HCT116 (cell line): ENCODE results near the gene CKS2. TPM values are rescaled to one million over a fixed set of nuclear protein-coding genes. Genes with fewer than 3 reads are reported as not detected.

Experiments
- ATAC-seq: fragments of 200-7000 bp; cut with Tn5 transposase; 2 replicates; pipeline ENCODE4 v1.9.1; 2020; ENCODE audit warnings: mild to moderate bottlenecking, moderate library complexity
- BruUV-seq: library from RNA; stranded (reverse); fragments of 400-500 nt; replicated peaks from 2 replicates; lab custom pipeline; 2021; lab: Mats Ljungman, UMichigan
- CTCF ChIA-PET: fragments of 300-600 bp; sonication (Branson Sonifier 250); formaldehyde crosslinking; loops from one replicate; lab custom pipeline; 2021; ENCODE audit warnings: antibody characterized with exemption; lab: Charles Lee
- POLR2A ChIA-PET: fragments of 300-600, 350-600 bp; sonication (Branson Sonifier 250); formaldehyde crosslinking; loops from one replicate; lab custom pipeline; 2021; ENCODE audit warnings: antibody characterized with exemption; lab: Charles Lee
- RAD21 ChIA-PET, 2 experiments: fragments of 300-600 bp; sonication (Branson Sonifier 250); formaldehyde crosslinking; loops; one replicate each; lab custom pipeline; 2023; ENCODE audit warnings: low total read pairs in 2 of 2; ENCODE audit not compliant: uncharacterized antibody in 2 of 2, unreplicated experiment in 2 of 2, low non-redundant PET in 1 of 2; lab: Charles Lee
- DNase-seq: peaks from one replicate; pipeline ENCODE4 v3.0.0-alpha.2; 2010; ENCODE audit warnings: low read depth, low spot score
- H2AFZ ChIP-seq: fragments of 200-600 bp; shearing (Covaris generic), sonication (generic); 2 replicates; pipeline ENCODE4 v1.6.1; 2017; ENCODE audit warnings: low read depth, mixed run types, mixed read lengths, antibody characterized with exemption, low read length; ENCODE audit not compliant: poor library complexity, severe bottlenecking
- H3K27ac ChIP-seq: 2 replicates; pipeline ENCODE4 v1.5.1; 2012; ENCODE audit warnings: low read depth, low read length
- H3K27me3 ChIP-seq: fragments of 200-600 bp; sonication (generic); 2 replicates; pipeline ENCODE4 v1.6.1; 2016; ENCODE audit warnings: mixed run types, low read length, mixed read lengths; ENCODE audit not compliant: insufficient read depth
- H3K36me3 ChIP-seq, 2 experiments: fragments of 200-500 bp in 1 of 2; fragments of 200-600 bp in 1 of 2; sonication (Bioruptor generic) in 1 of 2; sonication (generic) in 1 of 2; 2 replicates each; pipeline versions ENCODE4 v1.5.1 to v1.6.1; 2014 to 2016; ENCODE audit warnings: low read length in 2 of 2, inconsistent platforms in 1 of 2, mixed read lengths in 1 of 2, mixed run types in 1 of 2; ENCODE audit not compliant: insufficient read depth in 2 of 2, control insufficient read depth in 1 of 2
- H3K4me1 ChIP-seq, 2 experiments: fragments of 200-600 bp in 1 of 2; sonication (generic) in 1 of 2; 2 replicates each; pipeline versions ENCODE4 v1.5.1 to v1.6.1; 2012 to 2017; ENCODE audit warnings: low read length in 2 of 2, inconsistent platforms in 1 of 2, mild to moderate bottlenecking in 1 of 2, mixed read lengths in 1 of 2, mixed run types in 1 of 2, moderate library complexity in 1 of 2; ENCODE audit not compliant: insufficient read depth in 2 of 2, control insufficient read depth in 1 of 2
- H3K4me2 ChIP-seq: fragments of 200-600 bp; sonication (generic); 2 replicates; pipeline ENCODE4 v1.6.1; 2017; ENCODE audit warnings: mixed run types, low read length, mixed read lengths
- H3K4me3 ChIP-seq, 2 experiments: fragments of 200-600 bp in 1 of 2; sonication (generic) in 1 of 2; replicated peaks in 1 of 2; 2 replicates each; pipeline ENCODE4 v1.5.1; 2011 to 2016; ENCODE audit warnings: low read length in 2 of 2, control low read depth in 1 of 2, low read depth in 1 of 2, mild to moderate bottlenecking in 1 of 2, mixed read lengths in 1 of 2, mixed run types in 1 of 2
- H3K79me2 ChIP-seq: fragments of 200-600 bp; sonication (generic); 2 replicates; pipeline ENCODE4 v1.6.1; 2017; ENCODE audit warnings: mild to moderate bottlenecking, mixed run types, low read length, moderate library complexity, mixed read lengths; ENCODE audit not compliant: insufficient read depth
- H3K9ac ChIP-seq: fragments of 200-600 bp; sonication (generic); 2 replicates; pipeline ENCODE4 v1.6.1; 2016; ENCODE audit warnings: low read length, mixed read lengths
- H3K9me2 ChIP-seq: fragments of 200-600 bp; sonication (generic), shearing (Covaris generic); 2 replicates; pipeline ENCODE4 v1.6.1; 2017; ENCODE audit warnings: mixed run types, mild to moderate bottlenecking, moderate library complexity; ENCODE audit not compliant: insufficient read depth
- H3K9me3 ChIP-seq, 2 experiments: fragments of 200-500 bp in 1 of 2; fragments of 200-600 bp in 1 of 2; sonication (Bioruptor generic) in 1 of 2; sonication (generic) in 1 of 2; 2 replicates each; pipeline ENCODE4 v1.6.1; 2014 to 2017; ENCODE audit warnings: low read length in 2 of 2, mixed read lengths in 2 of 2, inconsistent platforms in 1 of 2, low read depth in 1 of 2, mild to moderate bottlenecking in 1 of 2, mixed run types in 1 of 2, moderate library complexity in 1 of 2; ENCODE audit not compliant: control insufficient read depth in 1 of 2, insufficient read depth in 1 of 2
- H4K20me1 ChIP-seq: fragments of 200-600 bp; sonication (generic), shearing (Covaris generic); 2 replicates; pipeline ENCODE4 v1.6.1; 2017; ENCODE audit warnings: mixed run types, mild to moderate bottlenecking, moderate library complexity; ENCODE audit not compliant: insufficient read depth
- ATF3 ChIP-seq: IDR thresholded peaks from 2 replicates; pipeline ENCODE4 v1.6.1; 2012
- CEBPB ChIP-seq: IDR thresholded peaks from 2 replicates; pipeline ENCODE4 v1.6.1; 2012; ENCODE audit warnings: low read depth
- CTCF ChIP-seq, 3 experiments: fragments of 200-600 bp in 1 of 3; sonication (generic) in 1 of 3; IDR thresholded peaks in 2 of 3; conservative IDR thresholded peaks in 1 of 3; 2 replicates each; pipeline ENCODE4 v1.5.1; 2012 to 2017; ENCODE audit warnings: low read depth in 2 of 3, low read length in 2 of 3, antibody characterized with exemption in 1 of 3, borderline replicate concordance in 1 of 3, control low read depth in 1 of 3, mild to moderate bottlenecking in 1 of 3, mixed read lengths in 1 of 3, mixed run types in 1 of 3, moderate library complexity in 1 of 3; ENCODE audit not compliant: insufficient read depth in 1 of 3
- EGR1 ChIP-seq: IDR thresholded peaks from 2 replicates; pipeline ENCODE4 v1.6.1; 2012; ENCODE audit warnings: low read depth
- ELF1 ChIP-seq: IDR thresholded peaks from 2 replicates; pipeline ENCODE4 v1.6.1; 2012; ENCODE audit warnings: low read depth, borderline replicate concordance
- EZH2phosphoT487 ChIP-seq: fragments of 200-600 bp; IDR thresholded peaks from 2 replicates; pipeline ENCODE4 v1.6.1; 2018; ENCODE audit warnings: antibody characterized with exemption, borderline replicate concordance
- FOSL1 ChIP-seq: IDR thresholded peaks from 2 replicates; pipeline ENCODE4 v1.6.1; 2012; ENCODE audit warnings: low read depth
- JUND ChIP-seq: IDR thresholded peaks from 2 replicates; pipeline ENCODE4 v1.6.1; 2012
- POLR2A ChIP-seq: IDR thresholded peaks from 2 replicates; pipeline ENCODE4 v1.7.0; 2011; ENCODE audit warnings: borderline replicate concordance; ENCODE audit not compliant: insufficient read depth, insufficient read length; ENCODE audit errors: extremely low read depth
- POLR2AphosphoS5 ChIP-seq: IDR thresholded peaks from 2 replicates; pipeline ENCODE4 v1.6.1; 2011; ENCODE audit warnings: mild to moderate bottlenecking, low read depth, low read length, moderate library complexity
- RAD21 ChIP-seq: IDR thresholded peaks from 2 replicates; pipeline ENCODE4 v1.6.1; 2012; ENCODE audit warnings: low read depth, mild to moderate bottlenecking
- REST ChIP-seq: IDR thresholded peaks from 2 replicates; pipeline ENCODE4 v1.6.1; 2012; ENCODE audit warnings: low read depth
- SIN3A ChIP-seq: IDR thresholded peaks from 2 replicates; pipeline ENCODE4 v1.6.1; 2012; ENCODE audit warnings: low read depth
- SP1 ChIP-seq: IDR thresholded peaks from 2 replicates; pipeline ENCODE4 v1.6.1; 2012; ENCODE audit warnings: low read depth
- TCF7L2 ChIP-seq: IDR thresholded peaks from 2 replicates; pipeline ENCODE4 v1.7.0; 2011; ENCODE audit warnings: borderline replicate concordance, inconsistent platforms; ENCODE audit not compliant: insufficient read depth, insufficient read length; ENCODE audit errors: extremely low read depth
- YY1 ChIP-seq: IDR thresholded peaks from 2 replicates; pipeline ENCODE4 v1.6.1; 2011; ENCODE audit warnings: low read length, low read depth, moderate library complexity, mild to moderate bottlenecking; ENCODE audit not compliant: insufficient replicate concordance; ENCODE audit errors: extremely low read depth
- ZFX ChIP-seq: fragments of 450-650 bp; IDR thresholded peaks from 2 replicates; pipeline ENCODE4 v1.6.1; 2017
- intact Hi-C: fragments of 100-400 bp; cut with micrococcal nuclease; formaldehyde crosslinking; loops from 2 replicates; pipeline ENCODE4 v1.10.0; 2022
- total RNA-seq: library from RNA; stranded (reverse); gene quantifications from one replicate; pipeline ENCODE4 v1.2.1, GENCODE V29; 2021; ENCODE audit not compliant: unreplicated experiment
- TF ChIP-seq, protein P1 (sequence below): IDR thresholded peaks from 2 replicates; pipeline ENCODE4 v1.6.1; 2011; ENCODE audit warnings: mild to moderate bottlenecking, low read length, moderate library complexity; ENCODE audit not compliant: insufficient replicate concordance; ENCODE audit errors: extremely low read depth
- TF ChIP-seq, protein P2 (sequence below): IDR thresholded peaks from 2 replicates; pipeline ENCODE4 v1.6.1; 2012

The CKS2 gene
- total RNA-seq, 1 experiment from 2014 or later, result 242 TPM

DNA sequence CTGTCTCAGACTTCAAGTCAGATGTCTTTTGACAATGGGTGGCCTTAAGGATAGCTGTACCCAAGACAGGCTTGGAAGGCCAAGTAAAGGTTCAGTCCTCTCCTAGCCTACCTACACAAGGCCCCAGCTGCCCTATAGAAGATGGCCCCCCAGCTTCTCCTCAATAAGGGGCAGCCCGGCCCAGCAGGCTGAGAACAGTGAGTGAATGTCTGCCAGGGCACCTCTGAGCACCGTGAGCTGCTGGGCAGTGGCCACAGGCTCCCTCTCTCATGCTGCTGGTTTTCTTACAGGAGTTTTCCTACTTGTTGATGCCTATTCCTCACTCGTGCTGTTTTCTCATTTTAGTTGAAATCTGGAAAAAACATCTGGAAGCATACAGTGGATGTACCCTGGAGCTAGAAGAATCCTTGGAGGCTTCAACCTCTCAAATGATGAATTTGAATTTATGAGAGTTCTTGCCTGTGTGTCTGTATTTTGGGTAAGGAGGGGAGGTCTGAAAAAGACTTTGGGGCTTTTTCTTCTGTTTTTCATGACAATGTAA, 47.5 kb downstream of the CKS2 start:
- no peaks in the 10 kb centered on the region for H3K27me3 ChIP-seq
- TF ChIP-seq TCF7L2 (no peak), SP1 (no peak), EGR1 (no peak), ATF3 (no peak), FOSL1 (no peak), SIN3A (no peak), CEBPB (no peak), POLR2AphosphoS5 (no peak), ZFX (no peak), CTCF (IDR thresholded peaks at IDR 0.05 in 2 of 3, conservative IDR thresholded peaks at IDR 0.05 in 1 of 3; ENCODE audit: borderline replicate concordance in 1 of 3, insufficient read depth in 1 of 3, low read depth in 2 of 3, low read length in 2 of 3) (no peak), JUND (no peak), RAD21 (no peak), ELF1 (no peak), REST (no peak), YY1 (no peak), POLR2A (no peak), EZH2phosphoT487 (no peak)
- TF ChIP-seq, protein P1, sequence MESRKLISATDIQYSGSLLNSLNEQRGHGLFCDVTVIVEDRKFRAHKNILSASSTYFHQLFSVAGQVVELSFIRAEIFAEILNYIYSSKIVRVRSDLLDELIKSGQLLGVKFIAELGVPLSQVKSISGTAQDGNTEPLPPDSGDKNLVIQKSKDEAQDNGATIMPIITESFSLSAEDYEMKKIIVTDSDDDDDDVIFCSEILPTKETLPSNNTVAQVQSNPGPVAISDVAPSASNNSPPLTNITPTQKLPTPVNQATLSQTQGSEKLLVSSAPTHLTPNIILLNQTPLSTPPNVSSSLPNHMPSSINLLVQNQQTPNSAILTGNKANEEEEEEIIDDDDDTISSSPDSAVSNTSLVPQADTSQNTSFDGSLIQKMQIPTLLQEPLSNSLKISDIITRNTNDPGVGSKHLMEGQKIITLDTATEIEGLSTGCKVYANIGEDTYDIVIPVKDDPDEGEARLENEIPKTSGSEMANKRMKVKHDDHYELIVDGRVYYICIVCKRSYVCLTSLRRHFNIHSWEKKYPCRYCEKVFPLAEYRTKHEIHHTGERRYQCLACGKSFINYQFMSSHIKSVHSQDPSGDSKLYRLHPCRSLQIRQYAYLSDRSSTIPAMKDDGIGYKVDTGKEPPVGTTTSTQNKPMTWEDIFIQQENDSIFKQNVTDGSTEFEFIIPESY, result no peak
- TF ChIP-seq, protein P2, sequence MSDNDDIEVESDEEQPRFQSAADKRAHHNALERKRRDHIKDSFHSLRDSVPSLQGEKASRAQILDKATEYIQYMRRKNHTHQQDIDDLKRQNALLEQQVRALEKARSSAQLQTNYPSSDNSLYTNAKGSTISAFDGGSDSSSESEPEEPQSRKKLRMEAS, result no peak
- H2AFZ ChIP-seq, result no peak overlapping the region
- ATAC-seq (no peak), DNase-seq (no peak)
- ChIA-PET POLR2A (no interaction called here), CTCF (no interaction called here), RAD21 (no interaction called here)
- H3K9ac ChIP-seq, result no peak overlapping the region
- H3K4me1 ChIP-seq, result no peaks in the 10 kb centered on the region
- no peaks in the 10 kb centered on the region for H3K79me2 ChIP-seq
- H3K9me2 ChIP-seq, result no peaks in the 10 kb centered on the region
- H4K20me1 ChIP-seq, result no peaks in the 10 kb centered on the region
- no peak overlapping the region for H3K4me2 ChIP-seq
- H3K9me3 ChIP-seq, result no peaks in the 10 kb centered on the region
- peaks cover 25 to 36% of the 10 kb centered on the region in 2 experiments for H3K36me3 ChIP-seq
- no TSS peak for BruUV-seq
- H3K27ac ChIP-seq, result no peak overlapping the region
- no peak overlapping the region for H3K4me3 ChIP-seq
- intact Hi-C loops, result no loop called here
